HCT116 (cell line): Measurements from ENCODE around the gene MICAL3. TPM values are rescaled to one million over a fixed set of nuclear protein-coding genes. Genes with fewer than 3 reads are reported as not detected.

Experiments used
- ATAC-seq: fragments of 200-7000 bp; cut with Tn5 transposase; 2 replicates; pipeline ENCODE4 v1.9.1; 2020; ENCODE audit warnings: mild to moderate bottlenecking, moderate library complexity
- BruUV-seq: library from RNA; stranded (reverse); fragments of 400-500 nt; replicated peaks from 2 replicates; lab custom pipeline; 2021; lab: Mats Ljungman, UMichigan
- CTCF ChIA-PET: fragments of 300-600 bp; sonication (Branson Sonifier 250); formaldehyde crosslinking; loops from one replicate; lab custom pipeline; 2021; ENCODE audit warnings: antibody characterized with exemption; lab: Charles Lee
- POLR2A ChIA-PET: fragments of 300-600, 350-600 bp; sonication (Branson Sonifier 250); formaldehyde crosslinking; loops from one replicate; lab custom pipeline; 2021; ENCODE audit warnings: antibody characterized with exemption; lab: Charles Lee
- RAD21 ChIA-PET, 2 experiments: fragments of 300-600 bp; sonication (Branson Sonifier 250); formaldehyde crosslinking; loops; one replicate each; lab custom pipeline; 2023; ENCODE audit warnings: low total read pairs in 2 of 2; ENCODE audit not compliant: uncharacterized antibody in 2 of 2, unreplicated experiment in 2 of 2, low non-redundant PET in 1 of 2; lab: Charles Lee
- DNase-seq: peaks from one replicate; pipeline ENCODE4 v3.0.0-alpha.2; 2010; ENCODE audit warnings: low read depth, low spot score
- H2AFZ ChIP-seq: fragments of 200-600 bp; shearing (Covaris generic), sonication (generic); 2 replicates; pipeline ENCODE4 v1.6.1; 2017; ENCODE audit warnings: low read depth, mixed run types, mixed read lengths, antibody characterized with exemption, low read length; ENCODE audit not compliant: poor library complexity, severe bottlenecking
- H3K27ac ChIP-seq: 2 replicates; pipeline ENCODE4 v1.5.1; 2012; ENCODE audit warnings: low read depth, low read length
- H3K27me3 ChIP-seq: fragments of 200-600 bp; sonication (generic); 2 replicates; pipeline ENCODE4 v1.6.1; 2016; ENCODE audit warnings: mixed run types, low read length, mixed read lengths; ENCODE audit not compliant: insufficient read depth
- H3K36me3 ChIP-seq, 2 experiments: fragments of 200-500 bp in 1 of 2; fragments of 200-600 bp in 1 of 2; sonication (Bioruptor generic) in 1 of 2; sonication (generic) in 1 of 2; 2 replicates each; pipeline versions ENCODE4 v1.5.1 to v1.6.1; 2014 to 2016; ENCODE audit warnings: low read length in 2 of 2, inconsistent platforms in 1 of 2, mixed read lengths in 1 of 2, mixed run types in 1 of 2; ENCODE audit not compliant: insufficient read depth in 2 of 2, control insufficient read depth in 1 of 2
- H3K4me1 ChIP-seq, 2 experiments: fragments of 200-600 bp in 1 of 2; sonication (generic) in 1 of 2; 2 replicates each; pipeline versions ENCODE4 v1.5.1 to v1.6.1; 2012 to 2017; ENCODE audit warnings: low read length in 2 of 2, inconsistent platforms in 1 of 2, mild to moderate bottlenecking in 1 of 2, mixed read lengths in 1 of 2, mixed run types in 1 of 2, moderate library complexity in 1 of 2; ENCODE audit not compliant: insufficient read depth in 2 of 2, control insufficient read depth in 1 of 2
- H3K4me2 ChIP-seq: fragments of 200-600 bp; sonication (generic); 2 replicates; pipeline ENCODE4 v1.6.1; 2017; ENCODE audit warnings: mixed run types, low read length, mixed read lengths
- H3K4me3 ChIP-seq, 2 experiments: fragments of 200-600 bp in 1 of 2; sonication (generic) in 1 of 2; replicated peaks in 1 of 2; 2 replicates each; pipeline ENCODE4 v1.5.1; 2011 to 2016; ENCODE audit warnings: low read length in 2 of 2, control low read depth in 1 of 2, low read depth in 1 of 2, mild to moderate bottlenecking in 1 of 2, mixed read lengths in 1 of 2, mixed run types in 1 of 2
- H3K79me2 ChIP-seq: fragments of 200-600 bp; sonication (generic); 2 replicates; pipeline ENCODE4 v1.6.1; 2017; ENCODE audit warnings: mild to moderate bottlenecking, mixed run types, low read length, moderate library complexity, mixed read lengths; ENCODE audit not compliant: insufficient read depth
- H3K9ac ChIP-seq: fragments of 200-600 bp; sonication (generic); 2 replicates; pipeline ENCODE4 v1.6.1; 2016; ENCODE audit warnings: low read length, mixed read lengths
- H3K9me2 ChIP-seq: fragments of 200-600 bp; sonication (generic), shearing (Covaris generic); 2 replicates; pipeline ENCODE4 v1.6.1; 2017; ENCODE audit warnings: mixed run types, mild to moderate bottlenecking, moderate library complexity; ENCODE audit not compliant: insufficient read depth
- H3K9me3 ChIP-seq, 2 experiments: fragments of 200-500 bp in 1 of 2; fragments of 200-600 bp in 1 of 2; sonication (Bioruptor generic) in 1 of 2; sonication (generic) in 1 of 2; 2 replicates each; pipeline ENCODE4 v1.6.1; 2014 to 2017; ENCODE audit warnings: low read length in 2 of 2, mixed read lengths in 2 of 2, inconsistent platforms in 1 of 2, low read depth in 1 of 2, mild to moderate bottlenecking in 1 of 2, mixed run types in 1 of 2, moderate library complexity in 1 of 2; ENCODE audit not compliant: control insufficient read depth in 1 of 2, insufficient read depth in 1 of 2
- H4K20me1 ChIP-seq: fragments of 200-600 bp; sonication (generic), shearing (Covaris generic); 2 replicates; pipeline ENCODE4 v1.6.1; 2017; ENCODE audit warnings: mixed run types, mild to moderate bottlenecking, moderate library complexity; ENCODE audit not compliant: insufficient read depth
- ATF3 ChIP-seq: IDR thresholded peaks from 2 replicates; pipeline ENCODE4 v1.6.1; 2012
- CBX3 ChIP-seq: IDR thresholded peaks from 2 replicates; pipeline ENCODE4 v1.6.1; 2012; ENCODE audit warnings: low read depth
- CEBPB ChIP-seq: IDR thresholded peaks from 2 replicates; pipeline ENCODE4 v1.6.1; 2012; ENCODE audit warnings: low read depth
- EGR1 ChIP-seq: IDR thresholded peaks from 2 replicates; pipeline ENCODE4 v1.6.1; 2012; ENCODE audit warnings: low read depth
- ELF1 ChIP-seq: IDR thresholded peaks from 2 replicates; pipeline ENCODE4 v1.6.1; 2012; ENCODE audit warnings: low read depth, borderline replicate concordance
- JUND ChIP-seq: IDR thresholded peaks from 2 replicates; pipeline ENCODE4 v1.6.1; 2012
- MAX ChIP-seq: IDR thresholded peaks from 2 replicates; pipeline ENCODE4 v1.6.1; 2012
- POLR2AphosphoS5 ChIP-seq: IDR thresholded peaks from 2 replicates; pipeline ENCODE4 v1.6.1; 2011; ENCODE audit warnings: mild to moderate bottlenecking, low read depth, low read length, moderate library complexity
- SIN3A ChIP-seq: IDR thresholded peaks from 2 replicates; pipeline ENCODE4 v1.6.1; 2012; ENCODE audit warnings: low read depth
- SP1 ChIP-seq: IDR thresholded peaks from 2 replicates; pipeline ENCODE4 v1.6.1; 2012; ENCODE audit warnings: low read depth
- ZFX ChIP-seq: fragments of 450-650 bp; IDR thresholded peaks from 2 replicates; pipeline ENCODE4 v1.6.1; 2017
- intact Hi-C: fragments of 100-400 bp; cut with micrococcal nuclease; formaldehyde crosslinking; loops from 2 replicates; pipeline ENCODE4 v1.10.0; 2022
- total RNA-seq: library from RNA; stranded (reverse); gene quantifications from one replicate; pipeline ENCODE4 v1.2.1, GENCODE V29; 2021; ENCODE audit not compliant: unreplicated experiment

Gene MICAL3
- total RNA-seq, 1 experiment from 2014 or later, result 30.8 TPM

DNA sequence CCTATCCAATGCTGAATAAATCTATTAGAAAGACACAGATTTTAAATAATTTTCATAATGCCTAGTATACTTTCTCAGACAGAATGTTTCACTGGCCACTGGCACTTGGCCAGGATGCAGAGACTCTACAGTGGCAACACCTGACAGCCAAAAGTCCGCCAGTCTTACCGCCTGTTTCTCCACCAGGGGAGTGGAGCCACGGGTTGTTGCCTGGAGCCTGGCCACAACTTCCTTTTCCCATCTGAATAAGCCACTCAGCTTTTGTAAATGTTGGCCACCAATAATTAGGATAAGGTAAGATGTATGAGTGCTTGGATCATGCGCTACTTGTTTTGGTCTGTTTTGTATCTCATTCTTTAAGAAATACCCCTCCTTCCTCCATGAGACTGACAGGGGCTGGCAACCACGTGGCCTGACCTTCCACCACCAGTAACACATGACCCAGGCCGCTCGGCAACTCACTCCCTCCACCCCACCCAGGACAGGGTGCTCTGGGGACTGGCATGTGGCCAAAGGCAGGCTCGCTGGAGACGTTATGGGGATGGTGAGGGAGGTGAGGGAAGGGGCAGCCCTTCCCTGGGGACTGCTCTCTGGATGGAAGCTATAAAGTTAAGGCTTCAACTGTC lies 157.1 kb downstream of the MICAL3 start:
- RAD21 ChIA-PET, result no interaction called here
- H3K36me3 ChIP-seq, result peaks cover 16 to 28% of the 10 kb centered on the region in 2 experiments
- no peaks in the 10 kb centered on the region for H3K4me1 ChIP-seq
- no peaks in the 10 kb centered on the region for H3K27me3 ChIP-seq
- BruUV-seq, result no TSS peak
- no peak for DNase-seq
- no peak overlapping the region for H3K9ac ChIP-seq
- no peaks in the 10 kb centered on the region for H4K20me1 ChIP-seq
- CTCF ChIA-PET, result no interaction called here
- TF ChIP-seq ELF1 (no peak), SIN3A (no peak), MAX (no peak), CEBPB (no peak)
- intact Hi-C loops, result no loop called here
- no peak overlapping the region for H3K27ac ChIP-seq
- POLR2A ChIA-PET, result no interaction called here
- no peak overlapping the region for H3K4me2 ChIP-seq
- H3K79me2 ChIP-seq, result no peaks in the 10 kb centered on the region
- no peak overlapping the region for H3K4me3 ChIP-seq
- no peak overlapping the region for H2AFZ ChIP-seq
- H3K9me2 ChIP-seq, result no peaks in the 10 kb centered on the region
- H3K9me3 ChIP-seq, result no peaks in the 10 kb centered on the region
- ATAC-seq, result no peak

DNA sequence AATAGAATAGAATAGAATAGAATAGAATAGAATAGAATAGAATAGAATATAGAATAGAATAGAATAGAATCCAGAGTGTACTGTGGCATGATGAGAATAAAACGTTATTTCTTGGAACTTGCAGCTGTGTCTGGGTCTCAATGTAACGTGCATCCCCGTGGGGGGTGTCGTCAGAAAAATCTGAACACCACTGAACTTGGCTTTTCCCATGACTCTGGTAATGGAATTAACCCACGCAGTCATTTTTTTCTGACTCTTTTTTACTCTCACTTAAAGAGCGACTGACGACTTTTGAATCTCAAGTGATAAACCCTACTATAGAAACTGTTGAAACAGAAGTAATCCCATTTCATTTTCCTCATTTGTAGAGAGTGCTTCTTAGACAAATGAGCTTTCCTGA lies 157.7 kb downstream of the MICAL3 start:
- intact Hi-C loops, result no loop called here
- ChIA-PET CTCF (no interaction called here), POLR2A (no interaction called here), RAD21 (no interaction called here)
- Histone ChIP-seq H3K27ac (no peak overlapping the region), H3K4me2 (no peak overlapping the region), H4K20me1 (no peaks in the 10 kb centered on the region), H3K9ac (no peak overlapping the region), H3K4me3 (no peak overlapping the region), H3K36me3 (peaks cover 12 to 28% of the 10 kb centered on the region in 2 experiments), H3K79me2 (no peaks in the 10 kb centered on the region), H3K27me3 (no peaks in the 10 kb centered on the region), H2AFZ (no peak overlapping the region), H3K4me1 (no peaks in the 10 kb centered on the region), H3K9me3 (no peaks in the 10 kb centered on the region), H3K9me2 (no peaks in the 10 kb centered on the region)
- no peak for ATAC-seq
- no peak for TF ChIP-seq SP1
- no peak for TF ChIP-seq POLR2AphosphoS5
- TF ChIP-seq SIN3A, result no peak
- TF ChIP-seq EGR1, result no peak
- TF ChIP-seq ZFX, result no peak
- no peak for TF ChIP-seq ATF3
- TF ChIP-seq MAX, result no peak
- no peak for TF ChIP-seq CBX3
- TF ChIP-seq JUND, result no peak
- no peak for DNase-seq
- no TSS peak for BruUV-seq
